K562 (cell line): ENCODE data around the gene LRRC49. TPM values are rescaled to one million over a fixed set of nuclear protein-coding genes. Genes with fewer than 3 reads are reported as not detected.

ENCODE experiments used
- ATAC-seq: fragments of 200-7000 bp; cut with Tn5 transposase; 3 replicates; pipeline ENCODE4 v1.9.1; 2020; ENCODE audit warnings: moderate library complexity
- BruUV-seq: library from RNA; stranded (reverse); fragments of 400-500 nt; replicated peaks from 2 replicates; lab custom pipeline; 2021; lab: Mats Ljungman, UMichigan
- CTCF ChIA-PET: fragments of 300-600 bp; formaldehyde crosslinking; extraction: SDS; loops from one replicate; lab custom pipeline; 2021; ENCODE audit warnings: low intra/inter-chr PET ratio; lab: Yijun Ruan, JAX
- POLR2A ChIA-PET: fragments of 300-600, 350-650 bp; sonication (Branson Sonifier 250); formaldehyde crosslinking; extraction: SDS; loops from one replicate; lab custom pipeline; 2021; ENCODE audit warnings: antibody characterized with exemption, inconsistent platforms; lab: Yijun Ruan, JAX
- DNase-seq, 4 experiments: peaks; one replicate each; pipeline versions ENCODE4 v3.0.0 to v3.0.0-alpha.2; 2011 to 2018; ENCODE audit warnings: low spot score in 3 of 4, mixed read lengths in 3 of 4; ENCODE audit errors: extremely low read depth in 1 of 4
- FAIRE-seq: peaks from 2 replicates; lab custom pipeline; 2011; peaks lifted over from hg19 to GRCh38; lab: Jason Lieb, UNC
- H2AFZ ChIP-seq: 2 replicates; pipeline ENCODE4 v1.6.0; 2011; ENCODE audit warnings: low read depth, low read length, control low read depth, inconsistent platforms
- H3K27ac ChIP-seq: fragments of 200-600 bp; 3 replicates; pipeline ENCODE4 v1.8.0; 2011; ENCODE audit warnings: low read depth, mild to moderate bottlenecking, control low read depth, inconsistent platforms, low read length, moderate library complexity, mixed read lengths; ENCODE audit errors: extremely low read depth
- H3K27me3 ChIP-seq, 2 experiments: fragments of 300-600 bp in 1 of 2; 2 replicates in 1 of 2; 3 replicates in 1 of 2; pipeline versions ENCODE4 v1.6.0 to v1.8.0; 2011; ENCODE audit warnings: inconsistent platforms in 2 of 2, low read length in 2 of 2, mild to moderate bottlenecking in 1 of 2, mixed read lengths in 1 of 2, moderate library complexity in 1 of 2; ENCODE audit not compliant: control insufficient read depth in 2 of 2, insufficient read depth in 2 of 2
- H3K36me3 ChIP-seq: fragments of 300-600 bp; 3 replicates; pipeline ENCODE4 v1.8.0; 2011; ENCODE audit warnings: mild to moderate bottlenecking, low read length, inconsistent platforms; ENCODE audit not compliant: control insufficient read depth, insufficient read depth
- H3K4me1 ChIP-seq, 2 experiments: fragments of 200-600 bp in 1 of 2; replicated peaks in 1 of 2; 2 replicates in 1 of 2; 3 replicates in 1 of 2; pipeline versions ENCODE4 v1.5.1 to v1.8.0; 2011; ENCODE audit warnings: inconsistent platforms in 2 of 2, low read length in 2 of 2, mild to moderate bottlenecking in 1 of 2, mixed read lengths in 1 of 2, moderate library complexity in 1 of 2; ENCODE audit not compliant: control insufficient read depth in 2 of 2, insufficient read depth in 2 of 2
- H3K4me2 ChIP-seq: 2 replicates; pipeline ENCODE4 v1.6.1; 2011; ENCODE audit warnings: low read length, control low read depth, inconsistent platforms, mixed read lengths; ENCODE audit not compliant: insufficient read depth
- H3K4me3 ChIP-seq: fragments of 200-600 bp; sonication (generic), shearing (Covaris generic); 2 replicates; pipeline ENCODE4 v1.5.1; 2016; ENCODE audit warnings: control low read depth, inconsistent platforms
- H3K79me2 ChIP-seq: fragments of 200-600 bp; 3 replicates; pipeline ENCODE4 v1.8.0; 2011; ENCODE audit warnings: low read length, inconsistent platforms; ENCODE audit not compliant: control insufficient read depth, insufficient read depth
- H3K9ac ChIP-seq, 2 experiments: 2 replicates each; pipeline versions ENCODE4 v1.6.0 to v1.6.1; 2011; ENCODE audit warnings: low read depth in 2 of 2, low read length in 2 of 2, control low read depth in 1 of 2, inconsistent platforms in 1 of 2, mild to moderate bottlenecking in 1 of 2, mixed read lengths in 1 of 2; ENCODE audit not compliant: insufficient read depth in 1 of 2
- H3K9me1 ChIP-seq: one replicate; pipeline ENCODE4 v1.6.0; 2011; ENCODE audit warnings: inconsistent platforms, mild to moderate bottlenecking, low read length, moderate library complexity; ENCODE audit not compliant: control insufficient read depth, insufficient read depth
- H3K9me3 ChIP-seq: replicated peaks from 2 replicates; pipeline ENCODE4 v1.5.1; 2011; ENCODE audit warnings: low read depth, low read length, inconsistent platforms; ENCODE audit not compliant: control insufficient read depth, insufficient read depth
- H4K20me1 ChIP-seq: replicated peaks from 2 replicates; pipeline ENCODE4 v1.6.1; 2011; ENCODE audit warnings: low read length, inconsistent platforms, mixed read lengths; ENCODE audit not compliant: control insufficient read depth, insufficient read depth
- ATF4 ChIP-seq: fragments of 450-650 bp; formaldehyde crosslinking; IDR thresholded peaks from 2 replicates; pipeline ENCODE4 v1.4.0; 2022; ENCODE audit warnings: mild to moderate bottlenecking, moderate library complexity
- ATF7 ChIP-seq: fragments of 450-650 bp; IDR thresholded peaks from 2 replicates; pipeline ENCODE4 v1.7.1; 2014; ENCODE audit warnings: mild to moderate bottlenecking, moderate library complexity
- BACH1 ChIP-seq: fragments of 200-800 bp; sonication (Bioruptor generic); IDR thresholded peaks from 2 replicates; pipeline ENCODE4 v1.6.1; 2016; ENCODE audit warnings: missing genetic modification characterization, missing compliant biosample characterization
- CHD1 ChIP-seq: fragments of 200-600 bp; sonication (generic); IDR thresholded peaks from one replicate; pipeline ENCODE4 v1.6.1; 2012; ENCODE audit warnings: mild to moderate bottlenecking, moderate library complexity, low read length, inconsistent platforms
- ELF1 ChIP-seq: fragments of 200-800 bp; sonication (Bioruptor generic); IDR thresholded peaks from 2 replicates; pipeline ENCODE4 v1.6.1; 2016; ENCODE audit warnings: missing genetic modification characterization, missing compliant biosample characterization
- EP300 ChIP-seq: IDR thresholded peaks from 2 replicates; pipeline ENCODE4 v1.6.1; 2012; ENCODE audit warnings: low read length, improper control_type of control experiment
- FOXA1 ChIP-seq: fragments of 450-650 bp; IDR thresholded peaks from 2 replicates; pipeline ENCODE4 v1.6.1; 2016; ENCODE audit warnings: mild to moderate bottlenecking, borderline replicate concordance
- HINFP ChIP-seq: fragments of 450-650 bp; conservative IDR thresholded peaks from 2 replicates; pipeline ENCODE4 v1.6.1; 2016; ENCODE audit warnings: missing genetic modification characterization, low read depth, mild to moderate bottlenecking, control low read depth, missing compliant biosample characterization
- HOXB6 ChIP-seq: fragments of 250-450 bp; sonication (Bioruptor Pico); IDR thresholded peaks from 2 replicates; pipeline ENCODE4 v1.5.1; 2022; ENCODE audit warnings: mild to moderate bottlenecking, borderline replicate concordance
- JUN ChIP-seq, 2 experiments: sonication (generic) in 1 of 2; formaldehyde crosslinking in 1 of 2; IDR thresholded peaks; 2 replicates each; pipeline versions ENCODE4 v1.6.1 to v1.8.0; 2012 to 2022; ENCODE audit warnings: borderline replicate concordance in 2 of 2, mild to moderate bottlenecking in 2 of 2, improper control_type of control experiment in 1 of 2, low read depth in 1 of 2, low read length in 1 of 2, missing genetic modification reagents in 1 of 2
- KDM5B ChIP-seq: fragments of 200-600 bp; sonication (generic); IDR thresholded peaks from 2 replicates; pipeline ENCODE4 v1.6.1; 2012; ENCODE audit warnings: low read depth, mild to moderate bottlenecking, moderate library complexity, low read length, control low read depth, inconsistent platforms; ENCODE audit not compliant: insufficient replicate concordance
- MYBL2 ChIP-seq, 2 experiments: fragments of 450-650 bp in 1 of 2; sonication (generic) in 1 of 2; formaldehyde crosslinking in 1 of 2; IDR thresholded peaks; 2 replicates each; pipeline versions ENCODE4 v1.6.1 to v1.8.1; 2017 to 2022; ENCODE audit warnings: borderline replicate concordance in 1 of 2, inconsistent platforms in 1 of 2, low read depth in 1 of 2, mild to moderate bottlenecking in 1 of 2, missing genetic modification reagents in 1 of 2, moderate library complexity in 1 of 2
- NR2C1 ChIP-seq, 2 experiments: fragments of 450-650 bp; IDR thresholded peaks; 2 replicates each; pipeline ENCODE4 v1.6.1; 2017; ENCODE audit warnings: mild to moderate bottlenecking in 2 of 2, antibody characterized with exemption in 1 of 2, inconsistent platforms in 1 of 2, missing compliant biosample characterization in 1 of 2, missing genetic modification characterization in 1 of 2
- PHF20 ChIP-seq: fragments of 450-650 bp; IDR thresholded peaks from 2 replicates; pipeline ENCODE4 v1.6.1; 2018; ENCODE audit not compliant: partially characterized antibody
- RBM15 ChIP-seq: fragments of 200-400 bp; formaldehyde crosslinking; IDR thresholded peaks from 2 replicates; pipeline ENCODE4 v1.6.1; 2018; ENCODE audit warnings: mild to moderate bottlenecking, low read length, moderate library complexity; ENCODE audit not compliant: insufficient read depth
- TGIF2 ChIP-seq: sonication (generic); formaldehyde crosslinking; IDR thresholded peaks from 2 replicates; pipeline ENCODE4 v1.8.1; 2022; ENCODE audit warnings: mild to moderate bottlenecking, missing genetic modification reagents, moderate library complexity
- ZNF165 ChIP-seq: fragments of 250-450 bp; sonication (Bioruptor Pico); IDR thresholded peaks from 2 replicates; pipeline ENCODE4 v1.4.0; 2020; ENCODE audit warnings: borderline replicate concordance
- ZNF175 ChIP-seq: fragments of 200-800 bp; sonication (Bioruptor generic); IDR thresholded peaks from 2 replicates; pipeline ENCODE4 v1.6.1; 2016; ENCODE audit warnings: low read depth, mild to moderate bottlenecking, missing genetic modification characterization, missing compliant biosample characterization
- ZNF699 ChIP-seq: fragments of 250-450 bp; sonication (Bioruptor Pico); IDR thresholded peaks from 2 replicates; pipeline ENCODE4 v1.8.0; 2021; ENCODE audit warnings: mild to moderate bottlenecking, moderate library complexity; ENCODE audit not compliant: insufficient replicate concordance
- WGBS: fragments of 100-300 bp; shearing (Covaris generic); methylation state at CpG from one replicate; pipeline ENCODE4 v1.1.6; 2016; ENCODE audit warnings: low coverage, mixed read lengths; ENCODE audit not compliant: insufficient coverage; ENCODE audit errors: missing lambda C conversion rate; 5-methylcytosine and 5-hydroxymethylcytosine counted together
- in situ Hi-C: fragments of 300-500 bp; cut with MboI; formaldehyde crosslinking; loops from 4 replicates; pipeline ENCODE4 v1.15.0; 2018; ENCODE audit warnings: inconsistent platforms, mixed read lengths
- intact Hi-C: fragments of 100-400 bp; cut with micrococcal nuclease; formaldehyde crosslinking; loops from 2 replicates; pipeline ENCODE4 v1.14.2; 2022
- polyA plus RNA-seq, 8 experiments: library from polyadenylated mRNA; depleted of rRNA in 4 of 8; stranded (reverse) in 5 of 8; unstranded in 3 of 8; fragments of >200 nt; fragmentation: Nextera tagmentation in 2 of 8; fragmentation: Illumina TruSeq in 1 of 8; extraction: Ambion mirVana in 2 of 8; extraction: Trizol in 1 of 8; gene quantifications; 2 replicates each; pipeline versions ENCODE4 v1.2.1 to v1.2.3, GENCODE V29; 2011 to 2014; ENCODE audit warnings: inconsistent platforms in 1 of 8, missing spikeins in 1 of 8
- total RNA-seq, 7 experiments: library from RNA; depleted of rRNA in 6 of 7; stranded (reverse); fragments of >200 nt in 6 of 7; fragmentation: Illumina TruSeq in 2 of 7; extraction: Trizol in 2 of 7; gene quantifications; 2 replicates each; pipeline versions ENCODE4 v1.2.1 to v1.2.3, GENCODE V29; 2011 to 2021; ENCODE audit warnings: low replicate concordance in 1 of 7

LRRC49 gene
- total and polyA plus RNA-seq, 9 of the 15 experiments (the other 6 are each of a cell fraction or from before 2014, with no cell fraction given), result 0.32 TPM; not detected in 8

- Histone ChIP-seq H3K4me1 (no peaks in the 10 kb centered on the region; a peak in 1 of 5 replicates), H4K20me1 (no peaks in the 10 kb centered on the region), H3K27ac (no peak overlapping the region), H3K36me3 (no peaks in the 10 kb centered on the region), H2AFZ (no peak overlapping the region), H3K4me3 (no peak overlapping the region), H3K4me2 (no peak overlapping the region), H3K9ac (no peak overlapping the region), H3K9me3 (no peaks in the 10 kb centered on the region), H3K9me1 (no peaks in the 10 kb centered on the region), H3K79me2 (no peaks in the 10 kb centered on the region), H3K27me3 (peaks cover 2 to 5% of the 10 kb centered on the region in 2 experiments; a peak in 2 of 5 replicates)
- ChIA-PET CTCF (no interaction called here), POLR2A (no interaction called here)
- FAIRE-seq (no peak), ATAC-seq (peak; percentile 49; the same call in 2 of the 3 replicates), DNase-seq (no peak)
- WGBS, result 1% methylated on average over 5 of the region's 5 CpGs
- in situ Hi-C loops (no loop called here), intact Hi-C loops (no loop called here)
- BruUV-seq, result no TSS peak
- TF ChIP-seq HINFP (tag), result no peak
- TF ChIP-seq HOXB6 (CRISPR knock-in tag), result no peak
- no peak for TF ChIP-seq RBM15
- TF ChIP-seq KDM5B, result no peak
- TF ChIP-seq FOXA1, result no peak
- no peak for TF ChIP-seq MYBL2 (IDR thresholded peaks at IDR 0.05; ENCODE audit: low read depth)
- no peak for TF ChIP-seq MYBL2 (CRISPR knock-in tag; IDR thresholded peaks at IDR 0.05; ENCODE audit: borderline replicate concordance)
- TF ChIP-seq PHF20, result no peak
- no peak for TF ChIP-seq TGIF2 (CRISPR knock-in tag)
- TF ChIP-seq NR2C1 (IDR thresholded peaks at IDR 0.05), result no peak
- no peak for TF ChIP-seq NR2C1 (tag; IDR thresholded peaks at IDR 0.05)
- TF ChIP-seq CHD1, result no peak
- TF ChIP-seq BACH1 (tag), result peak; percentile 46; the same call in 1 of the 2 replicates
- TF ChIP-seq ATF7, result peak; percentile 69
- TF ChIP-seq JUN (IDR thresholded peaks at IDR 0.05; ENCODE audit: borderline replicate concordance, low read depth, low read length), result peak; percentile 56; the same call in 1 of the 2 replicates
- no peak for TF ChIP-seq JUN (CRISPR knock-in tag; IDR thresholded peaks at IDR 0.05; ENCODE audit: borderline replicate concordance)
- TF ChIP-seq ELF1 (tag), result no peak
- peak; percentile 14; the same call in 1 of the 2 replicates for TF ChIP-seq EP300
- no peak for TF ChIP-seq ZNF165 (CRISPR knock-in tag)
- TF ChIP-seq ZNF175 (CRISPR knock-in tag), result peak; percentile 58; the same call in 1 of the 2 replicates
- no peak for TF ChIP-seq ZNF699 (CRISPR knock-in tag)
- peak; percentile 69 for TF ChIP-seq ATF4 (CRISPR knock-in tag)
These were observed 35.6 kb upstream of the LRRC49 start for GRCh38 chr15:70856884-70857561.
